A549 (cell line): Measurements from ENCODE around the gene BEX4. TPM values are rescaled to one million over a fixed set of nuclear protein-coding genes. Genes with fewer than 3 reads are reported as not detected.

Source experiments
- ATAC-seq, 2 experiments: fragments of 200-7000 bp in 1 of 2; fragments of >200 bp in 1 of 2; cut with Nextera tagmentation in 1 of 2; cut with Tn5 transposase in 1 of 2; 3 replicates each; pipeline versions ENCODE4 v1.8.0 to v1.9.1; 2018 to 2020; ENCODE audit warnings: mild to moderate bottlenecking in 1 of 2, moderate library complexity in 1 of 2
- CTCF ChIA-PET: fragments of 300-600 bp; sonication (Branson Sonifier 250); formaldehyde crosslinking; extraction: SDS; loops from one replicate; lab custom pipeline; 2021; ENCODE audit warnings: antibody characterized with exemption, inconsistent platforms; lab: Yijun Ruan, JAX
- POLR2A ChIA-PET: fragments of 350-600 bp; formaldehyde crosslinking; extraction: SDS; loops from one replicate; lab custom pipeline; 2021; ENCODE audit warnings: antibody characterized with exemption, inconsistent platforms; lab: Yijun Ruan, JAX
- DNase-seq, 2 experiments: peaks; one replicate each; pipeline versions ENCODE4 v3.0.0 to v3.0.0-alpha.2; 2011 to 2016; ENCODE audit warnings: low read depth in 1 of 2, low spot score in 1 of 2
- FAIRE-seq: peaks from 2 replicates; lab custom pipeline; 2011; peaks lifted over from hg19 to GRCh38; lab: Jason Lieb, UNC
- H3K27ac ChIP-seq, 2 experiments: fragments of >200 bp; sonication (Bioruptor Twin); formaldehyde crosslinking; 3 replicates each; pipeline ENCODE4 v1.5.1; 2016 to 2017
- H3K4me1 ChIP-seq: fragments of >200 bp; sonication (Bioruptor Twin); formaldehyde crosslinking; 3 replicates; pipeline ENCODE4 v1.6.1; 2016
- H3K4me2 ChIP-seq: fragments of >200 bp; sonication (Bioruptor Twin); formaldehyde crosslinking; 3 replicates; pipeline ENCODE4 v1.6.1; 2016
- H3K4me3 ChIP-seq: fragments of >200 bp; sonication (Bioruptor Twin); formaldehyde crosslinking; 3 replicates; pipeline ENCODE4 v1.5.1; 2016
- H3K9me3 ChIP-seq: fragments of >200 bp; sonication (Bioruptor Twin); formaldehyde crosslinking; 3 replicates; pipeline ENCODE4 v1.6.1; 2016
- CHD2 ChIP-seq: fragments of 150-350 bp; IDR thresholded peaks from 2 replicates; pipeline ENCODE4 v1.6.1; 2014; ENCODE audit warnings: low read length; ENCODE audit not compliant: partially characterized antibody
- CHD4 ChIP-seq: fragments of 200-600 bp; sonication (generic); IDR thresholded peaks from 2 replicates; pipeline ENCODE4 v1.6.1; 2016; ENCODE audit warnings: antibody characterized with exemption, mild to moderate bottlenecking, borderline replicate concordance
- E2F6 ChIP-seq: IDR thresholded peaks from 2 replicates; pipeline ENCODE4 v1.6.1; 2012; ENCODE audit warnings: low read depth, borderline replicate concordance
- EHF ChIP-seq: fragments of 250-450 bp; sonication (Bioruptor Pico); IDR thresholded peaks from 2 replicates; pipeline ENCODE4 v1.5.0; 2020; ENCODE audit warnings: mild to moderate bottlenecking
- HES2 ChIP-seq: fragments of >200 bp; sonication (Bioruptor Twin); formaldehyde crosslinking; IDR thresholded peaks from 2 replicates; pipeline ENCODE4 v1.6.1; 2016
- HEYL ChIP-seq: fragments of 250-450 bp; sonication (Bioruptor Pico); IDR thresholded peaks from 2 replicates; pipeline ENCODE4 v1.8.0; 2021; ENCODE audit warnings: mild to moderate bottlenecking, moderate library complexity
- MYC ChIP-seq: IDR thresholded peaks from 2 replicates; pipeline ENCODE4 v1.6.1; 2012; ENCODE audit warnings: mild to moderate bottlenecking, inconsistent platforms, low read length, improper control_type of control experiment, borderline replicate concordance
- NPAS2 ChIP-seq: fragments of 250-450 bp; sonication (Bioruptor Pico); IDR thresholded peaks from 2 replicates; pipeline ENCODE4 v1.8.0; 2022; ENCODE audit warnings: mild to moderate bottlenecking, moderate library complexity, borderline replicate concordance
- NR3C1 ChIP-seq: fragments of >200 bp; sonication (Bioruptor Twin); formaldehyde crosslinking; IDR thresholded peaks from 3 replicates; pipeline ENCODE4 v1.6.1; 2017
- RCOR1 ChIP-seq: fragments of 150-350 bp; IDR thresholded peaks from 2 replicates; pipeline ENCODE4 v1.6.1; 2014; ENCODE audit warnings: antibody characterized with exemption, low read length, low read depth
- REST ChIP-seq: fragments of 200-600 bp; sonication (generic); IDR thresholded peaks from 2 replicates; pipeline ENCODE4 v1.6.1; 2016; ENCODE audit warnings: antibody characterized with exemption, mild to moderate bottlenecking, moderate library complexity
- SMC3 ChIP-seq: fragments of >200 bp; sonication (Bioruptor Twin); formaldehyde crosslinking; IDR thresholded peaks from 3 replicates; pipeline ENCODE4 v1.6.1; 2018; ENCODE audit warnings: inconsistent platforms
- TFCP2L1 ChIP-seq: fragments of 250-450 bp; sonication (Bioruptor Pico); IDR thresholded peaks from 2 replicates; pipeline ENCODE4 v1.5.0; 2021; ENCODE audit warnings: mild to moderate bottlenecking
- ZSCAN20 ChIP-seq: fragments of 250-450 bp; sonication (Bioruptor Pico); IDR thresholded peaks from 2 replicates; pipeline ENCODE4 v1.8.0; 2022; ENCODE audit warnings: mild to moderate bottlenecking, moderate library complexity
- WGBS: methylation state at CpG from one replicate; pipeline ENCODE4 v1.1.6; 2017; ENCODE audit errors: missing lambda C conversion rate; 5-methylcytosine and 5-hydroxymethylcytosine counted together
- polyA plus RNA-seq, 4 experiments: library from polyadenylated mRNA; depleted of rRNA in 3 of 4; stranded (reverse); fragments of >200 nt; fragmentation: RNase III in 1 of 4; extraction: RNeasy Plus Mini Kit Qiagen cat#74134 plus additional on column Dnase treatment in 1 of 4; gene quantifications; 2 replicates in 3 of 4; 3 replicates in 1 of 4; pipeline ENCODE4 v1.2.3, GENCODE V29; 2011 to 2017
- TF ChIP-seq, protein P1 (sequence below): fragments of 250-450 bp; sonication (Bioruptor Pico); IDR thresholded peaks from 2 replicates; pipeline ENCODE4 v1.5.0; 2021; ENCODE audit warnings: mild to moderate bottlenecking, moderate library complexity, borderline replicate concordance
- TF ChIP-seq, protein P2 (sequence below): fragments of 450-650 bp; IDR thresholded peaks from 2 replicates; pipeline ENCODE4 v1.6.1; 2014; ENCODE audit warnings: antibody characterized with exemption
- TF ChIP-seq, protein P3 (sequence below): fragments of >200 bp; sonication (Bioruptor Twin); formaldehyde crosslinking; IDR thresholded peaks from 3 replicates; pipeline ENCODE4 v1.6.1; 2016

BEX4 gene
- polyA plus RNA-seq, 2 of the 4 experiments (the other 2 are of a cell fraction), result 0.85 to 2.4 TPM

DNA sequence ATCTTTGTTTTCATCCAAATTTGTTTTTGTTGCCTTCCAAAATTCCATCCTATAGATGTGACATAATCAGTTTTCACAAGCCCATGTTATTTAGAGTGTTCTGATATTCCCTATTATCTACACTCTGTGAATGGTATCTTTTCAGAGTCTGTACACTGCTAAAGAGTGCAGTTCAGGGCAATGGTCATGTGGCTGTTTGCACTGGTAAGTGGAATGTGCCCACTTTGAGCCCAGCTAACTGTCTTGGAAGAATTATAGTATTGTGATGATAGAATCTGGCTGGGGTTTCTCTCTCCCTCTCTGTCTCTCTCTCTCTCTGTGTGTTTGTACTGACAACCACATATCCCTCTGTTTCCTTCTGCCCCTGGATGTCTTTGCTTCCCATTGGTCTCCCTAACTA is 37.4 kb upstream of the BEX4 start:
- TF ChIP-seq, protein P1, sequence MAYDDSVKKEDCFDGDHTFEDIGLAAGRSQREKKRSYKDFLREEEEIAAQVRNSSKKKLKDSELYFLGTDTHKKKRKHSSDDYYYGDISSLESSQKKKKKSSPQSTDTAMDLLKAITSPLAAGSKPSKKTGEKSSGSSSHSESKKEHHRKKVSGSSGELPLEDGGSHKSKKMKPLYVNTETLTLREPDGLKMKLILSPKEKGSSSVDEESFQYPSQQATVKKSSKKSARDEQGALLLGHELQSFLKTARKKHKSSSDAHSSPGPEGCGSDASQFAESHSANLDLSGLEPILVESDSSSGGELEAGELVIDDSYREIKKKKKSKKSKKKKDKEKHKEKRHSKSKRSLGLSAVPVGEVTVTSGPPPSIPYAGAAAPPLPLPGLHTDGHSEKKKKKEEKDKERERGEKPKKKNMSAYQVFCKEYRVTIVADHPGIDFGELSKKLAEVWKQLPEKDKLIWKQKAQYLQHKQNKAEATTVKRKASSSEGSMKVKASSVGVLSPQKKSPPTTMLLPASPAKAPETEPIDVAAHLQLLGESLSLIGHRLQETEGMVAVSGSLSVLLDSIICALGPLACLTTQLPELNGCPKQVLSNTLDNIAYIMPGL (CRISPR knock-in tag), result no peak
- TF ChIP-seq EHF (CRISPR knock-in tag), result no peak
- TF ChIP-seq, protein P2, sequence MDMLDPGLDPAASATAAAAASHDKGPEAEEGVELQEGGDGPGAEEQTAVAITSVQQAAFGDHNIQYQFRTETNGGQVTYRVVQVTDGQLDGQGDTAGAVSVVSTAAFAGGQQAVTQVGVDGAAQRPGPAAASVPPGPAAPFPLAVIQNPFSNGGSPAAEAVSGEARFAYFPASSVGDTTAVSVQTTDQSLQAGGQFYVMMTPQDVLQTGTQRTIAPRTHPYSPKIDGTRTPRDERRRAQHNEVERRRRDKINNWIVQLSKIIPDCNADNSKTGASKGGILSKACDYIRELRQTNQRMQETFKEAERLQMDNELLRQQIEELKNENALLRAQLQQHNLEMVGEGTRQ, result no peak
- TF ChIP-seq E2F6, result no peak
- no peak for TF ChIP-seq CHD2
- no peak for TF ChIP-seq MYC
- no peak for TF ChIP-seq NPAS2 (CRISPR knock-in tag)
- TF ChIP-seq NR3C1, result no peak
- no peak for TF ChIP-seq RCOR1
- TF ChIP-seq ZSCAN20 (CRISPR knock-in tag), result no peak
- TF ChIP-seq TFCP2L1 (CRISPR knock-in tag), result no peak
- TF ChIP-seq HEYL, result no peak
- TF ChIP-seq, protein P3, sequence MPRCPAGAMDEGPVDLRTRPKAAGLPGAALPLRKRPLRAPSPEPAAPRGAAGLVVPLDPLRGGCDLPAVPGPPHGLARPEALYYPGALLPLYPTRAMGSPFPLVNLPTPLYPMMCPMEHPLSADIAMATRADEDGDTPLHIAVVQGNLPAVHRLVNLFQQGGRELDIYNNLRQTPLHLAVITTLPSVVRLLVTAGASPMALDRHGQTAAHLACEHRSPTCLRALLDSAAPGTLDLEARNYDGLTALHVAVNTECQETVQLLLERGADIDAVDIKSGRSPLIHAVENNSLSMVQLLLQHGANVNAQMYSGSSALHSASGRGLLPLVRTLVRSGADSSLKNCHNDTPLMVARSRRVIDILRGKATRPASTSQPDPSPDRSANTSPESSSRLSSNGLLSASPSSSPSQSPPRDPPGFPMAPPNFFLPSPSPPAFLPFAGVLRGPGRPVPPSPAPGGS, result no peak
- TF ChIP-seq REST, result no peak
- no peak for TF ChIP-seq SMC3
- no peak for DNase-seq
- H3K4me1 ChIP-seq, result no peaks in the 10 kb centered on the region
- no peak for FAIRE-seq
- H3K4me2 ChIP-seq, result no peak overlapping the region
- no peak overlapping the region for H3K4me3 ChIP-seq
- no peak for ATAC-seq
- POLR2A ChIA-PET, result no interaction called here
- CTCF ChIA-PET, result interaction anchor here (1.4 to 3.3 kb wide), 2 partner anchors 34 to 227 kb away, joined by 3 to 26 read pairs; no protein-coding TSS in a partner anchor
- no peaks in the 10 kb centered on the region for H3K9me3 ChIP-seq
- H3K27ac ChIP-seq, result no peak overlapping the region

- 41% methylated on average over 5 of the region's 9 CpGs for WGBS
- ChIA-PET CTCF (no interaction called here), POLR2A (no interaction called here)
- Histone ChIP-seq H3K4me3 (no peak overlapping the region), H3K9me3 (no peaks in the 10 kb centered on the region), H3K4me1 (no peaks in the 10 kb centered on the region), H3K4me2 (no peak overlapping the region), H3K27ac (no peak overlapping the region)
- TF ChIP-seq CHD4 (no peak), HES2 (no peak)
- no peak for ATAC-seq
- FAIRE-seq, result no peak
- no peak for DNase-seq
These were observed 31.0 kb upstream of the BEX4 start for GRCh38 chrX:103183912-103184311.
